GM13977 (cell line): ENCODE results near the gene ZMYM3.

ENCODE experiments used
- DNase-seq: peaks from one replicate; pipeline ENCODE4 v3.0.0; 2012; ENCODE audit warnings: low spot score
- in situ Hi-C: fragments of 300-500 bp; cut with MboI; formaldehyde crosslinking; loops from one replicate; pipeline ENCODE4 v1.12.0; 2022; ENCODE audit warnings: low sequenced_read_pairs, low pct_unique_long_range_greater_than_20kb, mixed read lengths, inconsistent platforms; ENCODE audit not compliant: unreplicated experiment
- TF ChIP-seq, protein P1 (sequence below): IDR thresholded peaks from 2 replicates; pipeline ENCODE4 v1.5.1; 2012; ENCODE audit warnings: mild to moderate bottlenecking, control low read depth; ENCODE audit not compliant: insufficient read depth; ENCODE audit errors: extremely low read depth, missing control alignments

Gene ZMYM3

DNA sequence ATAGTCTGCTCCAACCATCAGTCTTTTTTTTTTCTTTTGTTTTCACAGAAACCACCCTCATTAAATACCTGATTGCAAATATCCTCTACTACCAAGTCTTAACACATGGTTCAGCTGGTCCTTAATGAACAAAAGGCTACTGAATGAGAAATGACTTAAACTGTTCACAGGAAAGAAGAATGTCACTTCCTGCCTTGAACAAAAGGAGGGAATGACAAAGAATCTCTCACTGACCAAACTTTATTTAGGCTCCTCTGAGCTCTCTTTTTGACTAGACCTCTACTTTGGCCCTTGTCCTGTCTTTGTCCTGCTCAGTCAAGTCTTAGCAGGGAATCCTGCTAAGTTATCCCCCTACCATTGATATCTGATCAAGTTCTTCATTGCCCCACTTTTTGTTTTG is 62.7 kb downstream of the ZMYM3 start:
- TF ChIP-seq, protein P1, sequence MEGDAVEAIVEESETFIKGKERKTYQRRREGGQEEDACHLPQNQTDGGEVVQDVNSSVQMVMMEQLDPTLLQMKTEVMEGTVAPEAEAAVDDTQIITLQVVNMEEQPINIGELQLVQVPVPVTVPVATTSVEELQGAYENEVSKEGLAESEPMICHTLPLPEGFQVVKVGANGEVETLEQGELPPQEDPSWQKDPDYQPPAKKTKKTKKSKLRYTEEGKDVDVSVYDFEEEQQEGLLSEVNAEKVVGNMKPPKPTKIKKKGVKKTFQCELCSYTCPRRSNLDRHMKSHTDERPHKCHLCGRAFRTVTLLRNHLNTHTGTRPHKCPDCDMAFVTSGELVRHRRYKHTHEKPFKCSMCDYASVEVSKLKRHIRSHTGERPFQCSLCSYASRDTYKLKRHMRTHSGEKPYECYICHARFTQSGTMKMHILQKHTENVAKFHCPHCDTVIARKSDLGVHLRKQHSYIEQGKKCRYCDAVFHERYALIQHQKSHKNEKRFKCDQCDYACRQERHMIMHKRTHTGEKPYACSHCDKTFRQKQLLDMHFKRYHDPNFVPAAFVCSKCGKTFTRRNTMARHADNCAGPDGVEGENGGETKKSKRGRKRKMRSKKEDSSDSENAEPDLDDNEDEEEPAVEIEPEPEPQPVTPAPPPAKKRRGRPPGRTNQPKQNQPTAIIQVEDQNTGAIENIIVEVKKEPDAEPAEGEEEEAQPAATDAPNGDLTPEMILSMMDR = no peak
- no peak for DNase-seq
- in situ Hi-C loops = no loop called here
